GM12891 (cell line): ENCODE measurements around the gene DNAH11.
"Not testable (repeated sequence)": the region's sequence is repeated elsewhere in the genome, so short reads cannot be mapped to it uniquely, and the experiment has no call there.

ENCODE experiments used
- DNase-seq: peaks from one replicate; pipeline ENCODE4 v3.0.0; 2011; ENCODE audit warnings: low spot score; ENCODE audit not compliant: insufficient read length
- FAIRE-seq: peaks from 2 replicates; lab custom pipeline; 2011; peaks lifted over from hg19 to GRCh38; lab: Jason Lieb, UNC
- PAX5 ChIP-seq: IDR thresholded peaks from 2 replicates; pipeline ENCODE4 v1.6.1; 2011; ENCODE audit warnings: low read length, moderate library complexity, mild to moderate bottlenecking; ENCODE audit not compliant: insufficient read depth, severe bottlenecking
- POLR2A ChIP-seq: IDR thresholded peaks from 2 replicates; pipeline ENCODE4 v1.6.1; 2011; ENCODE audit warnings: low read depth, low read length, control low read depth
- POLR2AphosphoS5 ChIP-seq: IDR thresholded peaks from 2 replicates; pipeline ENCODE4 v1.6.1; 2011; ENCODE audit warnings: low read depth, low read length, control low read depth
- POU2F2 ChIP-seq: IDR thresholded peaks from 2 replicates; pipeline ENCODE4 v1.6.1; 2011; ENCODE audit warnings: low read depth, mild to moderate bottlenecking, control low read depth, low read length, moderate library complexity
- SPI1 ChIP-seq: IDR thresholded peaks from 2 replicates; pipeline ENCODE4 v1.6.1; 2011; ENCODE audit warnings: low read depth, low read length, control low read depth
- TAF1 ChIP-seq: IDR thresholded peaks from 2 replicates; pipeline ENCODE4 v1.6.1; 2011; ENCODE audit warnings: low read depth, low read length, control low read depth

The DNAH11 gene

GRCh38 chr7:21912931-21913780, 370.3 kb downstream of the DNAH11 start:
- no peak for FAIRE-seq
- DNase-seq, result no peak
- TF ChIP-seq POU2F2 (no peak), TAF1 (no peak), POLR2A (no peak), PAX5 (no peak), POLR2AphosphoS5 (no peak), SPI1 (no peak)

- no peak for TF ChIP-seq POLR2A
- TF ChIP-seq TAF1, result no peak
- no peak for TF ChIP-seq PAX5
- TF ChIP-seq POLR2AphosphoS5, result no peak
- no peak for TF ChIP-seq POU2F2
- TF ChIP-seq SPI1, result no peak
- FAIRE-seq, result no peak
- no peak for DNase-seq
These were observed 371.8 kb downstream of the DNAH11 start for GRCh38 chr7:21914671-21915070.

GRCh38 chr7:21915140-21915539, 372.3 kb downstream of the DNAH11 start:
- FAIRE-seq, result no peak
- no peak for DNase-seq
- TF ChIP-seq SPI1 (no peak), TAF1 (no peak), PAX5 (no peak), POLR2AphosphoS5 (no peak), POLR2A (no peak), POU2F2 (no peak)

GRCh38 chr7:21916176-21916575, 373.3 kb downstream of the DNAH11 start:
- TF ChIP-seq SPI1, result no peak
- no peak for TF ChIP-seq POU2F2
- TF ChIP-seq PAX5, result no peak
- TF ChIP-seq TAF1, result no peak
- no peak for TF ChIP-seq POLR2A
- no peak for TF ChIP-seq POLR2AphosphoS5
- FAIRE-seq (no peak), DNase-seq (no peak)

- DNase-seq (no peak), FAIRE-seq (no peak)
- no peak for TF ChIP-seq POLR2A
- no peak for TF ChIP-seq PAX5
- no peak for TF ChIP-seq POLR2AphosphoS5
- TF ChIP-seq POU2F2, result no peak
- TF ChIP-seq SPI1, result no peak
- no peak for TF ChIP-seq TAF1
These were observed 373.8 kb downstream of the DNAH11 start for GRCh38 chr7:21916629-21917028.

GRCh38 chr7:21918216-21918615, 375.4 kb downstream of the DNAH11 start:
- no peak for FAIRE-seq
- DNase-seq, result no peak
- TF ChIP-seq TAF1 (no peak), SPI1 (no peak), POLR2AphosphoS5 (no peak), POU2F2 (no peak), PAX5 (no peak), POLR2A (no peak)

GRCh38 chr7:21920936-21921335, 378.1 kb downstream of the DNAH11 start:
- FAIRE-seq, result no peak
- TF ChIP-seq PAX5 (no peak), POLR2A (no peak), TAF1 (no peak), POLR2AphosphoS5 (no peak), POU2F2 (no peak)
- DNase-seq, result no peak

GRCh38 chr7:21922605-21923004, 379.8 kb downstream of the DNAH11 start:
- DNase-seq (no peak), FAIRE-seq (no peak)
- TF ChIP-seq TAF1 (no peak), SPI1 (no peak), POLR2A (no peak), PAX5 (no peak), POU2F2 (no peak), POLR2AphosphoS5 (no peak)

- TF ChIP-seq PAX5, result no peak
- no peak for TF ChIP-seq SPI1
- TF ChIP-seq POLR2AphosphoS5, result no peak
- TF ChIP-seq POLR2A, result no peak
- TF ChIP-seq POU2F2, result no peak
- no peak for TF ChIP-seq TAF1
- DNase-seq (no peak), FAIRE-seq (no peak)
These were observed 380.8 kb downstream of the DNAH11 start for GRCh38 chr7:21923658-21924057.

- no peak for FAIRE-seq
- DNase-seq, result no peak
- TF ChIP-seq POLR2A (no peak), POU2F2 (no peak), PAX5 (no peak), SPI1 (no peak), TAF1 (no peak), POLR2AphosphoS5 (no peak)
These were observed 383.6 kb downstream of the DNAH11 start for GRCh38 chr7:21926448-21926847.

- DNase-seq (no peak), FAIRE-seq (no peak)
- TF ChIP-seq POLR2AphosphoS5, result no peak
These were observed 384.9 kb downstream of the DNAH11 start for GRCh38 chr7:21927693-21928092.

- FAIRE-seq, DNase-seq: not testable (repeated sequence)
These were observed 390.5 kb downstream of the DNAH11 start for GRCh38 chr7:21933293-21933692.
